GM21529 (cell line): ENCODE measurements around the gene ADAD2.
"Not testable (repeated sequence)": the region's sequence is repeated elsewhere in the genome, so short reads cannot be mapped to it uniquely, and the experiment has no call there.

Experiments
- ATAC-seq: cut with Tn5 transposase; IDR thresholded peaks from one replicate; pipeline ENCODE4 v1.9.1; 2021; ENCODE audit not compliant: unreplicated experiment

Gene ADAD2

DNA sequence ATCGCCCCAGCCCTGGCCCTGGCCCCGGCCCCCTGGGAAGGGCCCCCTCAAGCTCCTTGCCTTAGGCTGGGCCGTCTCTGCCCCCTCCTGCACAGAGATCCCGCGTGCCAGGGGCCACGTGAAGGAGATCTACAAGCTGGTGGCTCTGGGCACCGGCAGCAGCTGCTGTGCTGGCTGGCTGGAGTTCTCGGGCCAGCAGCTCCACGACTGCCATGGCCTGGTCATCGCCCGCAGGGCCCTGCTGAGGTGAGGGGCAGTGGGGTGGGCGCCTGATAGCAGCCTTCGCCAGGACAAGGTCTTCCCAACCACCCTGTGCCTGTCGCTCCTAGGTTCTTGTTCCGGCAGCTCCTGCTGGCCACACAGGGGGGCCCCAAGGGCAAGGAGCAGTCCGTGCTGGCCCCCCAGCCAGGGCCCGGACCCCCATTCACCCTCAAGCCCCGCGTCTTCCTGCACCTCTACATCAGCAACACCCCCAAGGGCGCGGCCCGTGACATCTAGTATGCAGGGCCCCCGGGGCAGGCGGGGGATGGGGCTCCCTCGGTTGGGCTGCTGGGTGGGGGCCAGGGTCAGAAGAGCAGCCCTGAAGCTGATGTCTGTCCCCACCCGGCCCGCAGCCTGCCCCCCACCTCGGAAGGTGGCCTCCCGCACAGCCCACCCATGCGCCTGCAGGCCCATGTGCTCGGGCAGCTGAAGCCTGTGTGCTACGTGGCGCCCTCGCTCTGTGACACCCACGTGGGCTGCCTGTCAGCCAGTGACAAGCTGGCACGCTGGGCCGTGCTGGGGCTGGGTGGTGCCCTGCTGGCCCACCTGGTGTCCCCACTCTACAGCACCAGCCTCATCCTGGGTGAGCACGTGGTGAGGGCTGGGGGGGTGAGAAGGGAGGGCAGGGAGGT, 4.5 kb downstream of the ADAD2 start:
- no peak for ATAC-seq

DNA sequence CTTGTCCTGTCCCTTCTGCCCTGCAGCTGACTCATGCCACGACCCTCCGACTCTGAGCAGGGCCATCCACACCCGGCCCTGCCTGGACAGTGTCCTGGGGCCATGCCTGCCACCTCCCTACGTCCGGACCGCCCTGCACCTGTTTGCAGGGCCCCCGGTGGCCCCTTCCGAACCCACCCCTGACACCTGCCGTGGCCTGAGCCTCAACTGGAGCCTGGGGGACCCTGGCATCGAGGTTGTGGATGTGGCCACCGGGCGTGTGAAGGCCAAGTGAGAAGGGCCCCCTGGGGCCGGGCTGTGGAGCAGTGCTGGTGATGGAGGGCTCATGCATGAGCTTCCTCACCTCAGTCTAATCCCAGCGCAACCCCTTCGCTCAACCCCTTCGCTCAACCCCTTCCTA, 5.1 kb downstream of the ADAD2 start:
- ATAC-seq = no peak

DNA sequence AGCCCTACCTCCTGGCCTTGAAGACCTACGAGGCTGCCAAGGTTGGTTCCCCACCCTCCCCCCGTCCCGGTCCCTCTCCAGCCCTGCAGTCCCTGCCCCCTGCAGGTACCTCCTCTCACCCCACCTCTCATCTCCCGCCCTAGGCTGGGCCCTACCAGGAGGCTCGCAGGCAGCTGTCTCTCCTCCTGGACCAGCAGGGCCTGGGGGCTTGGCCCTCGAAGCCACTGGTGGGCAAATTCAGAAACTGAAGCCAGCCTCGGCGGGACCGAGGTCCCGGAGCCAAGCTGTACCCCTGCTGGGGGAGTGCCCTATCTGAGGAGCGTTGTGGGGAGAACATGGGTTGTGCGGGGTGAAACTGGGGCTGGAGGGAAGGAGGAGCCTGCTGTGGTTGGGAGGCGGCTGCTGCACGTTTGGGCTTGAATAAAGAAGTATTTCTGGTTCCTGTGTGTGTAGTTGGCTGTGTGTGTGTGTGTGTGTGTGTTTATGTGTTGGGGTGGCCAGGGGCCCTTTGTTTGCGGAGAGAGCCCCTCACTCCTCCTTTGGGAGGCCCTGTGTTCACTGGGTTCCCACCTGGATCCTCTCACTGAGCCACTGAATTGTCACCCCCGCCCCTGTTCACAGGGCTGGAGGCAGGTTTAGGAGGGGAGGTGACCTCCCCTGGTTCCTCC, 5.9 kb downstream of the ADAD2 start:
- no peak for ATAC-seq

DNA sequence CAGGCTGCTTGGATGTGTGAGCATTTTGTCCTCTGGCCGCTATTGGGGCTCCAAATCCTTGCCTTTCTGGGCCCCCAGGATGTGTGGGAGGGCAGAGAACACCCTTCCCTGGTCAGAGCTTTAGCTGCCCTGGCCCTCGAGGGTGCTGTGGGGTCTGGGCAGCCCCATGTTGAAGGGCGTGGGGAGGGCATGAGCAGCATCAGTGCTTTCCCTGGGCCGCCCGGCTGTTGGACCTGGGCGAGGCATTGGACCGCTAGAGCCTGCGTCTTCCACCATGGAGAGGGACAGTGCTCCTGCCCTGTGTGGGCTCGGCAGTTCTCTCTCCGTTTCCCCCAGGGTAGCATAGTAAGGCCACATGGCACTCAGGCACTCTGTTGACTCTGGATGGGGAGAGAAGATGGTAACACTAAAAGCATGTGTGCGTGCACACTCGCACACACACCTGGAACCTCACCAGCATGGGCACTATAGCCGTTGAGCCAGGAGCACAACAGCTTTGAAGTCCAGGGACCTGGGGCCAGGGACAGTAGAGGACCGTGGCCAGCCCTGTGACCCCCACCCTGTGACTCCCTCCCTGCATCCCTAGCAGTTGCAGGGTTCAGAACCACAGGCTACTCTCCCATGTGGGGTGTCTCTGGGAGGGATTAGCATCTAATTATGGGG, 6.6 kb downstream of the ADAD2 start:
- ATAC-seq = no peak

DNA sequence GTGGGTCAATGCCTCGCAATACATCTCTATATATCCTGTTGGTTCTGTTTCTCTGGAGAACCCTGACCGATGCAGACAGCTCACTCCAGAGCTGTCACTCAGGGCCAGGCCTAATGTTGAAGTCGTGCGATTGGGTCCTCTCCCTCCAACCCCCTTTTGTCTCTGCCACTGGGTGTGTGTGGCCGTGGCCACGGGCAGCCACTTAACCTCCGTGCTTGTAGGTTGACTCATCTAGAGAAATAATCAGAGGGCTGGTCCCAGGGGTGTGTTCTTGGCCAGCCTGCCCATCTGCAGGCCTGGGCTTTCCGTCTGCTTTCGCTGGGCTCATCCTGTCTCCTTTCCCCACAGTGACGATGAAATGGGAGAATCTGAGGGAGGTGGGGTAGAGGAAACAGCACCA, 7.4 kb downstream of the ADAD2 start:
- ATAC-seq = no peak

DNA sequence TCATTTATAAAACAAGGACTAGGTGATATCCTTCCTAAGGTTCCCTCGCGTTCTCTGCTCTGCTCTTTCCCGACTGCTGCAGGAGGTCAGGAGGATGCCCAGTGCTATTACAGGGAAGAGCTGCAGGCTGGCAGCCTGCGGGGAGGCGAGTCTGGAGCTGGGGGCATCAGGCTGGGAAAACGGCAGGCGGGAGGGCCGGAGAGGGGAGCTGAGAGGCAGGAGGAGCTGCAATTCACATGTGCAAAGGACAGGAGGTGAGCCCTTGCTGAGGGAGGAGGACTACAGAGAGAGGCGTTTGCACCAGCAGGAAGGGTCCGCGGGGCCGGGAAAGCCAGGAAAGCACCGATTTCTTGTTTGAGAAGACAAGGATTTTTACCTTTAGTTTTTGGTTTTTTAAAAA, 8.1 kb downstream of the ADAD2 start:
- ATAC-seq = no peak

DNA sequence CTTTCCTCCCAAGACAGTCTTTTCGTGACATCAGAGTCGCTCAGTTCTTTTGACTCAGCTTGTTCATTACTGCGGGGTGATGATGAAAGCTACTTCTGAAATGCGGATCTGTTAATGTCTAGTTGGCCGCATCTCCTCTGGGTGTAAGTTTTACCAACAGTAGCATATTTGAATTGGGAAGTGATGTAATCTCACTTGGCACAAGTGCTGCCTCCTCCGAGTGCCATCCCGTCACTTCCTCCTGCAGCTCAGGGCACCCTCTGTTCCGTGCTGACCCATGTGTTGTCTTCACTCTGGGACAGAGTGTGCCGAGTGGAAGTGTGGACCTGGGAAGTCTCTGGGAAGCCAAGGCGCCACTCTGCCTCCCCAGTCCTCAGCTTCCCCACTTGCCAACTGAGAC, 8.9 kb downstream of the ADAD2 start:
- ATAC-seq = no peak

DNA sequence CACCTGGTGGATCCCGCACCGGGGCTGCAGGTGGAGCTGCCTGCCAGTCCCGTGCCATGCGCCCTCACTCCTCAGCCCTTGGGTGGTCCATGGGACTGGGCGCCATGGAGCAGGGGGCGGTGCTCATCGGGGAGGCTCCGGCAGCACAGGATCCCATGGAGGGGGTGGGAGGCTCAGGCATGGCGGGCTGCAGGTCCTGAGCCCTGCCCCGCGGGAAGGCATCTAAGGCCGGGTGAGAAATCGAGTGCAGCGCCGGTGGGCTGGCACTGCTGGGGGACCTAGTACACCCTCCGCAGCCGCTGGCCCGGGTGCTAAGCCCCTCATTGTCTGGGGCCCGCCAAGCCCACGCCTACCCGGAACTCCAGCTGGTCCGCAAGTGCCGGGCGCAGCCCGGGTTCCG, 13.6 kb downstream of the ADAD2 start:
- ATAC-seq = not testable (repeated sequence)

DNA sequence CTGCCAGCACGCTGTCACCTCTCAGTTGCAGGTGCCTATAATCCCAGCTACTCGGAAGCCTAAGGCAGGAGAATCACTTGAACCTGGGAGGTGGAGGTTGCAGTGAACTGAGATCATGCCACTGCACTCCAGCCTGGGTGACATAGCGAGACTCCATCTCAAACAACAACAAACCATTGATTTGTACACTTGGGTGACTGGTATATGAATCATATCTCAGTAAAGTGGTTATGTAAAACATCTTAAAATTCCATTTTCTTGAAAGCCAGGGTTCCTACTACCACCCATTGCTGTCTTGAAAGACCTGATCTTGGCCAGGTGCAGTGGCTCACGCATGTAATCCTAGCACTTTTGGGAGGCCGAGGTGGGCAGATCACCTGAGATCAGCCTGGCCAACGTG, 14.2 kb downstream of the ADAD2 start:
- not testable (repeated sequence) for ATAC-seq

DNA sequence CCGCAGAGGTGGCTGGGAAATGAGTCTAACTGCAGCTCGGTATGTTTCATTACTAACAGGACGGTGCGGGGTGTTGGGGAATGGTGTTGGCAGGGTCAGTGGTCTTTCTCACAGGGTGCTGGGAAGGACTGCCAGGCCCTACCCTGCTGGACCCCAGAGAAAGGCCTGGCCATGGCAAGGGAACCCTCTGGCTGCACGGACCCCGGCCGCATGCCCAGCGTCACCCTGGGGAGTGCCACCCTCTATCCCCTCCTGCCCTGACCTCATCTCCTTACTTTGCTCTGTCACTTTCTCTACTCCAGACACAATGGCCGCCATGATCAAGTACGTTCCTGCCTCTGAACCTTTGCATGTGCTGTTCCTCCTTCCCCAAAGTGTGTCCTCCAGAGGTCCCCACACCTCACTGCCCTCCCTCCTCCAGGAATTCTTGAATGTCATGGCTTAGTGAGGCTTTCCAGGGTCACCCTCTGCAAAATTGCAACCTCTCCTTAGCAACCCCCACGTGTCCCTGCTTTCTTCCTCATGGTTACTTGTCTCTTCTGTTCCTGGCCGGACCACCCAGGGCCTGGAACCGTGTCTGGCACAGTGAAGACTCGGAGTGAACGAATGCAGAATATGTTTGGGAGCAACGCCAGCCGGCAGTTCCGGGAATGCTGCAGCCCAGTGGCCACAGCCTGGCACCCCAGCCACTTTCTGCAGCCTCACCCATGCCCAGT, 15.2 kb downstream of the ADAD2 start:
- no peak for ATAC-seq

DNA sequence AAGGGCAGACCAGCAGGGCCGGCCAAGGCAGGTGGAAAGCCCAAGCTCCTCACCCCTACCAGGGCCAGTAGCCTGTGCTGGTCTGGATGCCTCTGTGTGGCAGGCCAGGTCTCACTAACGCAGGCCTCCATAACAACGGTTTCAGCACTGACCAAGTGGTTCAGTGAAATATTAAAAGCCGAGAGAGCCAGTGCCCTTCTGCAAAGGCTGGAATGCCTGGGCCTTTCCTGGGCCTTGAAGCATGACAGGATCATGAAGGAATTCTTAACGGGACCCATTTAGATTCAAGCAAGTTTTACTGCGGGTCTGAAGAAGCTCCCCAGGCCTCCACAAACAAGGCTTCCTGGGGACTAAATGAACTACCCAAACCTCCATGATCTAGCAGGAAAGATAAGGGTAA, 16.3 kb downstream of the ADAD2 start:
- no peak for ATAC-seq

DNA sequence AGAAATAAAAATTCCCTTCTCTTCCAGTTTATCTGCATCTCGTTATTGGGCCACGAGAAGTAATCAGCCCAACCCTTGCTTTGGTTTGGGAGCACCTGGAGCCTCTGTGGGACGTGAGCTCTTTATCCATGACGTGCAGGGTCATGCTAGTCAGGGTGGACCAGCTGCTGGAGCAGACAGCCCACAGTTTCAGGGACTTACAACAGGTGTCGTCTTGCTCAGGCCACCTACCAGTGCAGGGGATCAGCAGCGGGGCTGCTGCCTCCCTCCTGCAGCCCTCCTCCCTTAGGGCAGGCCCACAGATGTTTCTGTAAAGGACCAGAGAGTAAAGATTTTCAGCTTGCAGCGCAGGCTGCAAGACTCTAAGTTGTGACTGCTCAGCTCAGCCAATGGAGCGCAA, 16.9 kb downstream of the ADAD2 start:
- ATAC-seq = no peak

DNA sequence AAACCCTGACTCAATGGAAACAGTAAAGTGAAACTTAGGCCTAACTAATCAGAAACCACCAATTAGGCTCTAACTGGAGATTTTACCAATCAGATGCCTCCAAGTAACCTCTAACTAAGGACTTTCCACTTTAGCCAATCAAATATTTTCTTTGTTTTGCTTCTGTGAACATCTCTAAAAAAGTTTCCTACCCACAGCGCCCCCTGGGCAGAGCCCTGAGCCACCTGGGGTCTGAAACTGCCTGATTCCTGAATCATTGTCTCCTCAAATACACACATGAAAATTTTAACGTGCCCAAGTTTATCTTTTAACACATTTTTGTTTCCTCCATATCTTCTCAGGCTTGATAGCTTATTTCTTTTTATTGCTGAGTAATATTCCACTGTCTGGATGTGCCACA, 19.0 kb downstream of the ADAD2 start:
- no peak for ATAC-seq

DNA sequence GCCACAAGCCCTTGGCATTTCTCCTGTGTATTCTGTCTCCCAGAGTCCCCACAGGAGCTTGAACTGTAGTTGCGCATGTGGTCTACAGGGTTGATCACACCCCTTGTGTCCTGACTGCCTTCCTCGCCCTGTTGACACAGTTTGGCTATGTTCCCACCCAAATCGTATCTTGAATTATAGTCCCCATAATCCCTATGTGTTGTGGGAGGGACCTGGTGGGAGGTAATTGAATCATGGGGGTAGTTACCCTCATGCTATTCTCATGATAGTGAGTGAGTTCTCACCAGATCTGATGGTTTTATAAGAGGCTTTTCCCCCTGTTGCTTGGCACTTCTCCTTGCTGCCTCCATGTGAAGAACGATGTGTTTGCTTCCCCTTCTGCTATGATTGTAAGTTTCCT, 21.2 kb downstream of the ADAD2 start:
- ATAC-seq = no peak

DNA sequence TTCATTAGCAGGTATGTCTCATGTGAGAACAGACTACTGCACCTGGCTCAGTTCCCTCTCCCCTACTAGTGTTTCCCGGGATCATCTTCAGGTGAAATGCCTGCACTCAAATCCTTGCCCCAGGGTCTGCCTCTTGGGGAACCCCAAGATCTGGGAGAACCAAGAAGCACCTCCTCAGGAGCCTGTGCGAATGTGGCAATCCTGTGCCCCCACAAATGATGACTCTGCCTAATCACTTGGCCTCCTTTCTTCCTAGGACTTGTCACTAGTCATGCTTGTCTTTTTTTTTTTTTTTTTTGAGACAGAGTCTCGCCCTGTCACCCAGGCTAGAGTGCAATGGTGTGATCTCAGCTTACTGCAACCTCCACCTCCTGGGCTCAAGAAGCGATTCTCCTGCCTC, 21.7 kb downstream of the ADAD2 start:
- no peak for ATAC-seq

DNA sequence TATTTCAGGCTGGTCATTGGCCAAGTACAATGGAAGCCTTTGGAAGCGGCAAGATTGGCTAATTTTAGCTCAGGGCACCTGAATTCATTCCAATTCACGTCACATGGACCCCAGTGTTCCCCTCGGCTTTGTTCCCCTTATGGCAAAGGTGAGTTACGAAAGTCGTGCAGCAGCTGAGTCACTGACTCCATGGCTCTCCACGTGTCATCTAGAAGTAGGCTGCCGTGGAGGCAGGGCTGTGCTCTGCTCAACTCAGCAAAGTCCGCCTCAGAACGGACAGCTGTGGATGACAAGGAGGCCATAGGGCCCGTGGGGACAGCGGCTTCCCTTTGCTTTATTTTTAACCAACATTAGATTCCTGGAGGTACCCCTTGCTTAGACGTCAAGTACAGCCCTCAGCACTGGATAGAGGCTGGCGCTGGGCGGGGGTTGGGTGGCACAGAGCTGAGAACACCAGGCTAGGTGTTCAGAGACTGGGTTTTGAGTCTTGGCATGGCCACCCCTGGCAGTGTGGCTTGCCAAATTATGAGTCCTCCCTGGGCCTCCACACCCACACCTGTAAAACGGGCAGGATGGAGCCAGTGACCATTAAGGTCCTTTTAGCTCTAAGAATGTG, 23.6 kb downstream of the ADAD2 start:
- no peak for ATAC-seq

DNA sequence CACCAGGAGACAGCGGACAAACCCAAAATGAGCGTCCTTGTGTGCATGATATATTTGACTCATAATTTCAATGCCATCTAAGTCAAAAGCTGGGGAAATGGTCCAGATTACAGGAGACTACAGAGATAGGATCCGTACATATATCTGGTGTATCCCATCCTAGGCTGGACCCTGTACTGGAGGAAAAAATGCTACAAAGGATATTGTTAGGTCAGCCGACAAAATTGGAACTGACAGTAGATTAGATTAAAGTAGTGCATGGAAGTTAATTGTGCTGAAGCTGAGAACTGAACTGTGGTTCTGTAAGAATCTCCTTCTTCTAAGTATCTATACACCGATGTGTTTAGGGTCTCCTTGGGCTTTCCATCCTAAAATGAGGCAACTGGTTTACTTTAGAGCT, 24.6 kb downstream of the ADAD2 start:
- no peak for ATAC-seq

DNA sequence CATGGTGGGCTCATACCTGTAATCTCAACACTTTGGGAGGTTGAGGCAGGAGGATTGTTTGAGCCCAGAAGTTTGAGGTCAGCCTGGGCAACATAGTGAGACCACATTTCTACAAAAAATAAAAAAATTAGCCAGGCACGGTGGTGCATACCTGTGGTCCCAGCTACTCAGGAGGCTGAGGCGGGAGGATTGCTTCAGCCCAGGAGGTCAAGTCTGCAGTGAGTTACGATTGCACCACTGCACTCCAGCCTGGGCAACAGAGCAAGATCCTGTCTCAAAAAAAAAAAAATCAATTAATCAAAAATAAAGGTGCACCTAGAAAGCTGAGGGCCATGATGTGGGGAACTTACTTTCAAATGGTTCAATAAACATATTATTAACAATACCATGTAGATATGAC, 25.2 kb downstream of the ADAD2 start:
- ATAC-seq = not testable (repeated sequence)

DNA sequence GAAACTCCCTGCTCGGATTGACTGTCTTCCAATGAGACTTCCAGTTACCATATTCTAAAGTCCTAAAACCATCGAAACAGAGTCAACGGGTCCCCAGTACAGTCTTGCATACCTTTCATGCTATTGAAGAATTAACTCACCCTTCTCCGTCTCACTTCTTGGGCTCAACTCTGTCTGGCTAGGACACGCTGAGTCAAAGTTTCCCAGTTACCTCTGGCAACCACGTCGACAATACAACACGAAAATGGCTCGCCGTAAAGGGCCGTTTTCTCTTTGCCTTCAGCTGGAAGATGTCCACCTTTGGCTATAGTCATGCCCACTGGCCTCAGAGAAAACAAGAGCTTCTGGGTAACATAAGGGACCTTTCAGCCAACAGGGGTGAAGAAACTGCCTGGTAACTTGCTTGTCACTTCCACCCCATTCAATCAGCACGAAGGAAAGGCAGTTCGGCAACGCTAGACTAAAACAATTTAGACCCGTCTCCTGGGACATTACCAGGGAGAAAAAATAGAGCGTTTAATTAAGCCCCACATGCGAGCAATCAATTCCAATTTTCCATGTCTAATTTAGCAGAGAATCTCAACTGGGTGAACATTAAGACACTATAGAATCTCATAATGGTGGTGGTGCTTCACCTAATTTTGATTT, 27.3 kb downstream of the ADAD2 start:
- no peak for ATAC-seq

DNA sequence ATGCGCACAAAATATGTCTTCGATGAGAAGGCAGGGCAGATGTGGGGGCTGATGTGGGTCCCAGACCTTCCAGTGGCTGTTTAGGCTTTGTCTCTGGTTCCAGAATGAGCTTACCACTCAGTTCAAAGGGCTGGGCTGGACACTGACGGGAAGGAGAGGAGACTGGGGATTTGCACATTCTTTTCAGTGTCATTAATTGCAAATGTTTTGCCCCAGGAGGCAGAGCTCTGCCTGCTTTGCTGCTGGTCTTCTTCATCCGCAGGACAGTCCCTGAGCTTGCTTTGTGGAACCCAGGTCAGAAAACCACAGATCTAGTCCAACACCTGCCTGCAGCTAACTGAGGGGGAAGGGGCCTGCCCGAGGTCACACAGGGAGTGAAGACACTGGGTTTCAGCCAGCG, 28.0 kb downstream of the ADAD2 start:
- no peak for ATAC-seq
